Measurements from ENCODE around the gene CCDC146.

CCDC146 gene

DNA sequence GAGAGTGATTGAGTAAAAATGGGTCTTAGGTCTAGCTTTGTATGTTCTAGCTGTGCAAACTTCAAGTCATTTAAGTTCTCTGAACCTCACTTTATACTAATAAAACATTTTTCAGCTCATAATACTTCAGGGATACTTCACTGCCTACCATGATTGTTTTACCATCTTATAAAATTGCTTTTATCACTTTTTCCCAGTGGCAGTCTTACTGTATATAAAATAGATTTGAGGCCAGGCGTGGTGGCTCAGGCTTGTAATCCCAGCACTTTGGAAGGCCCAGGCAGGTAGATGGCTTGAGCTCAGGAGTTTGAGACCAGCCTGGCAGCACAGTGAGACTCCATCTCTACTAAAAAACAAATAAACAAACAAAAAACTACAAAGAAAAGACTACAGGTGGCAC, 59.8 kb downstream of the CCDC146 start:
- Histone ChIP-seq H3K27me3 (ENCODE audit: control insufficient read depth, insufficient read depth, low read length) (no peaks in the 10 kb centered on the region), H3K4me1 (ENCODE audit: control insufficient read depth, insufficient read depth, low read length) (no peaks in the 10 kb centered on the region)

DNA sequence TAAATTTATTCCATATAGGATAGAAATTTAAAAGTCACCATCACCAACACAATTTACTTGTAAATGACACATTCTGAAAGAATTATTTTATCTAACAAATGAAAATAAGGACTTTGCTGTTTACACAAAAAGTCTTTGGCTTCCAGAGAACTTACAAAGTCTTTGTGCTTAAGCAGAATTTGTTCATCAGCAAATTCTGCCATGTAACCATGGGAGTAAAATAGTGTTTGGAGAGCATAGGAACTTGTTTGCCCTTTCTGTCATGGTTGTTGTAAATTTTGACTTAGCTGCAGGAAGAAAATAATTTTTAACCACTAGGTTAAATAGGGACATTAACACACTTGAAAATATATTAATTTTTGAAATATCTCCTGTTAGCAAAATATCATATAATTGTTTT, 62.0 kb downstream of the CCDC146 start:
- Histone ChIP-seq H3K4me2 (ENCODE audit: low read length) (no peak overlapping the region), H3K9me3 (replicated peaks; ENCODE audit: low read length) (no peaks in the 10 kb centered on the region), H3K4me1 (ENCODE audit: control insufficient read depth, insufficient read depth, low read length) (no peaks in the 10 kb centered on the region), H3K9ac (ENCODE audit: low read depth, low read length) (no peak overlapping the region), H3K36me3 (ENCODE audit: insufficient read depth, low read length) (no peaks in the 10 kb centered on the region), H3K4me3 (ENCODE audit: low read length) (no peak overlapping the region), H3K27me3 (ENCODE audit: control insufficient read depth, insufficient read depth, low read length) (no peaks in the 10 kb centered on the region)

More for the DNA sequence above, 59.8 kb downstream of the CCDC146 start:
- Histone ChIP-seq H3K9me3 (replicated peaks; ENCODE audit: low read length) (no peaks in the 10 kb centered on the region), H3K4me2 (ENCODE audit: low read length) (no peak overlapping the region), H3K9ac (ENCODE audit: low read depth, low read length) (no peak overlapping the region), H3K4me3 (ENCODE audit: low read length) (no peak overlapping the region), H3K36me3 (ENCODE audit: insufficient read depth, low read length) (no peaks in the 10 kb centered on the region)

DNA sequence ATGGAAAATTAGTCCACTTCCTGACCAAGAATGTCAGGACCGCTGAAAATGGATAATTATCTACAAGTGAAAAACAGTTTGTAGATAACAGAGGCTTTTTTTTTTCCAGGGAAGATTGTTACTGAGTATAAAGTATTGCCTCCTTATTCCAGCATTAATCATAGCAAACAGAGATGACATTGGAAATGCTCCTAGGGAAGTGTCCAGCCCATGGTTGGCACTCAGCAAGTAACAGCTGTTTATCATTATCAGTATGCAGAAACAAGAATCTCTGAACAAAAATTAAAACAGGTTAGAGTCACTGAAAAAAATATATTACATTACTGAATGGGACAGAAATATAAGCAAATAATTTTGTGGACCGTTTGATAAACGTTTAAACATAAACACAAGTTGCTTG, 62.6 kb downstream of the CCDC146 start:
- H3K36me3 ChIP-seq (ENCODE audit: insufficient read depth, low read length) = no peaks in the 10 kb centered on the region
- no peak overlapping the region for H3K4me3 ChIP-seq (ENCODE audit: low read length)
- no peak overlapping the region for H3K9ac ChIP-seq (ENCODE audit: low read depth, low read length)
- H3K9me3 ChIP-seq (replicated peaks; ENCODE audit: low read length) = no peaks in the 10 kb centered on the region
- no peaks in the 10 kb centered on the region for H3K4me1 ChIP-seq (ENCODE audit: control insufficient read depth, insufficient read depth, low read length)
- no peaks in the 10 kb centered on the region for H3K27me3 ChIP-seq (ENCODE audit: control insufficient read depth, insufficient read depth, low read length)
- no peak overlapping the region for H3K4me2 ChIP-seq (ENCODE audit: low read length)

DNA sequence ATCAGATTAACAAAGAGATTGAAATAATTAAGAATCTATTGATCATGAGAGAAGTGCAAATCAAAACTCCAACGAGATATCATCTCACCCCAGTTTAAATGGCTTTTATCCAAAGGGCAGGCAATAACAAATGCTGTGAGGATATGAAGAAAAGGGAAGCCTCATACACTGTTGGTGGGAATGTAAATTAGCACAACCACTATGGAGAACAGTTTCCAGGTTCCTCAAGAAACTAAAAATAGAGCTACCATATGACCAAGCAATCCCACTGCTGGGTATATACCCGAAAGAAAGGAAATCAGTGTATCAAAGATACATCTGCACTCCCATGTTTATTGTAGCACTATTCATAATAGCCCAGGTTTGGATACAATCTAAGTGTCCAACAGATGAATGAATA, 63.5 kb downstream of the CCDC146 start:
- no peaks in the 10 kb centered on the region for H3K36me3 ChIP-seq (ENCODE audit: insufficient read depth, low read length)
- no peaks in the 10 kb centered on the region for H3K4me1 ChIP-seq (ENCODE audit: control insufficient read depth, insufficient read depth, low read length)

DNA sequence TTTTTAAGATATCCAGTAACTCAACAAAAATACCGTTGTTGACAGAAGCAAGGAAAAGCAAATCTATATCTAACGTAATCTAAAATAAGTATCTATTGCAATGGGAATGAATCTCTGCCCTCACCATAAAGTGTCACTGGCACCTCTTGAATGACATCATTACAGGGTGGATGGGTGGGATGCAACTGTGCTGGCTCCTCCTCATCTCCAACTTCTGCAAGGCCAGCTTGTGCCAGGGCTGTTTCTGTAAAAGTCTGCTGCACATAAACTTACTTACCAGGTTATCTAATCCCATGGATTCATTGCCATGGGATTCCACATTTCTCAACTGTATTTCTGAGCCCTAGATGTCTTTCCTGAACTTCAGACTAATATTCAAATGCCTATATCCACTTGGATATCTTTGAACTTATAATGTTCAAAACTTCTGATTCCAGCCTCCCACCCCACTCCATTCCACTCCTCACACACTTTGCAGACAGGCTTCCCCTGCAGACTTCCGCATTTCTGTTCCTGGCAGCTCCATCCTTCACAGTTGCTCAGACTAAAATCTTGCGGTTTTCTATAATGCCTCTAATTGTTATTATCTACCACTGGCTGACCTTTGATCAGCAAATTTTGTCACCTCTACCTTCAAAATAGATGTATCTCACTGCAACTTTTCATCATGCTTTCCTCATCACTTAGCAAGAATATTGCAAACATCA, 66.5 kb downstream of the CCDC146 start:
- H3K36me3 ChIP-seq (ENCODE audit: insufficient read depth, low read length) = no peaks in the 10 kb centered on the region
- H3K9me3 ChIP-seq (replicated peaks; ENCODE audit: low read length) = no peaks in the 10 kb centered on the region
- H3K9ac ChIP-seq (ENCODE audit: low read depth, low read length) = no peak overlapping the region
- no peaks in the 10 kb centered on the region for H3K4me1 ChIP-seq (ENCODE audit: control insufficient read depth, insufficient read depth, low read length)
- H3K4me2 ChIP-seq (ENCODE audit: low read length) = no peak overlapping the region
- no peak overlapping the region for H3K4me3 ChIP-seq (ENCODE audit: low read length)
- no peaks in the 10 kb centered on the region for H3K27me3 ChIP-seq (ENCODE audit: control insufficient read depth, insufficient read depth, low read length)

More for the DNA sequence above, 63.5 kb downstream of the CCDC146 start:
- no peaks in the 10 kb centered on the region for H3K27me3 ChIP-seq (ENCODE audit: control insufficient read depth, insufficient read depth, low read length)
- no peak overlapping the region for H3K9ac ChIP-seq (ENCODE audit: low read depth, low read length)
- H3K4me3 ChIP-seq (ENCODE audit: low read length) = no peak overlapping the region
- H3K9me3 ChIP-seq (replicated peaks; ENCODE audit: low read length) = no peaks in the 10 kb centered on the region
- no peak overlapping the region for H3K4me2 ChIP-seq (ENCODE audit: low read length)

DNA sequence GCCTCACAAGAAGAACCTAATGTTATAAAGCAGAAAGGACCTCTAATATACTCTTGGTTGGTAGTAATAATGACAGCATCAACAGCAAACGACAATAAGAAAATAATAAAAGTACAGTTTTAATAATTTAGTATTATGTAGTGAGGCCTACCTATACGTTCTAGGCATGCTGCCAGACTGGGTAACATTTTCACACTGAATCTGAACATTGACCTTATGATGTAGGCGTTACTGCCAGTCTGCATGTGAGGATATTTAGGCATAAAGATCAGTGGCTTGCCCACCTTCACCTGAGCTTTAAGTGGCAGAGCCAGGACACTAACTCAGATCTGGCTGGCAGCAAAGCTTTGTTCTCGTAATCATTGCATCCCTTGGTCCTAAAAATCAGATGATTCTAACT, 74.7 kb downstream of the CCDC146 start:
- Histone ChIP-seq H3K4me1 (ENCODE audit: control insufficient read depth, insufficient read depth, low read length) (peaks cover 11% of the 10 kb centered on the region), H3K27me3 (ENCODE audit: control insufficient read depth, insufficient read depth, low read length) (no peaks in the 10 kb centered on the region), H3K9ac (ENCODE audit: low read depth, low read length) (no peak overlapping the region), H3K36me3 (ENCODE audit: insufficient read depth, low read length) (no peaks in the 10 kb centered on the region), H3K4me2 (ENCODE audit: low read length) (no peak overlapping the region), H3K4me3 (ENCODE audit: low read length) (no peak overlapping the region), H3K9me3 (replicated peaks; ENCODE audit: low read length) (no peaks in the 10 kb centered on the region)

DNA sequence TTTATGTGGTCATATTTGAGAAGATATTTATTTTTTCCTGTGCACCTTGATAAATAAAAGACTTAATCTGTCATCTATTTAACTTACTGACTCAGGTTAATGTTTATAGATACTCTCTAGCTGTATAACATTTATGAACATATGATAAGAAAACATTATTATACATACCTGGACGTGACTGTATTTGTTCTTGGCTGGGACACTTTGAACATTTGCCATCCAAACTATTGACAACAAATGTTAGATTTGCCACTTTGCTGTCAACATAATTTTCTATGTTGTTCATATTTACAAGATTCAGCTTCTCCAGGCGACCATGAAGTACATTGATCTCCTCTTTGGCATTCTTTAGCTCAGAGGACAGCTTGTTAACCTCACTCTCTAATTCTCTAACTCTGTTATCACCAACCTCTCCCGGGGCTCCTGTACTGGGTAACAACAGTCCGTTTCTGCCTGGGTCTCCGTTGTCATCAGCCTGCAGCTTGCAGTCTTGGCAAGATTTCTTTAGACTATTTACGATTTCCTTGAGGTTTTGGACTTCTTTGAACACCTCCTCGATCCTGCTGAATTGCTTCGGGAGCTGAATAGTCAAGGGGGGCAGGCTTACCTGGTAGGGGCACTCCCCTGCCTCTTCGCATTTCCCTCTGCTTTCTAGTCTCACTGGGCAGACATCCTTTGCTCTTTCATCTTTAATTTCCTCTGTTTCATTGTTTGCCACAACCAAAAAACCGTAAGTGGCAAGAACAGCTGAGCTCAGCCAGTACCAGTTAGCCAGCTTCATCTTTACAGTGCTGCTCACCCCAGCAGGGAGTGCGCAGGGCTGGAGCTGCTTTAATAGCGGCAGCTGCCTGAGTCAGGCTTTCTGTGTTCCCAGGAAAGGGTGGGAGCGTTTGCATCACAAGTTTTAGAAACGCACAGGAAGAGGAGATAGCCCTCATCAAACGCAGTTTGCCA, 76.9 kb downstream of the CCDC146 start, which contains the start of gene FGL2:
TSS of gene FGL2 (minus strand) at position 807 of the 954 bp plus-strand sequence. CDS start at position 781, 26 bp downstream.
- Histone ChIP-seq H3K4me3 (ENCODE audit: low read length) (peak within 1 kb of the TSS; percentile 70), H3K9me3 (replicated peaks; ENCODE audit: low read length) (no peaks in the 10 kb centered on the region), H3K9ac (ENCODE audit: low read depth, low read length) (peak within 1 kb of the TSS; percentile 61), H3K27me3 (ENCODE audit: control insufficient read depth, insufficient read depth, low read length) (no peaks in the 10 kb centered on the region), H3K4me2 (ENCODE audit: low read length) (peak within 1 kb of the TSS; percentile 91), H3K4me1 (ENCODE audit: control insufficient read depth, insufficient read depth, low read length) (peaks cover 11% of the 10 kb centered on the region), H3K36me3 (ENCODE audit: insufficient read depth, low read length) (no peaks in the 10 kb centered on the region)

DNA sequence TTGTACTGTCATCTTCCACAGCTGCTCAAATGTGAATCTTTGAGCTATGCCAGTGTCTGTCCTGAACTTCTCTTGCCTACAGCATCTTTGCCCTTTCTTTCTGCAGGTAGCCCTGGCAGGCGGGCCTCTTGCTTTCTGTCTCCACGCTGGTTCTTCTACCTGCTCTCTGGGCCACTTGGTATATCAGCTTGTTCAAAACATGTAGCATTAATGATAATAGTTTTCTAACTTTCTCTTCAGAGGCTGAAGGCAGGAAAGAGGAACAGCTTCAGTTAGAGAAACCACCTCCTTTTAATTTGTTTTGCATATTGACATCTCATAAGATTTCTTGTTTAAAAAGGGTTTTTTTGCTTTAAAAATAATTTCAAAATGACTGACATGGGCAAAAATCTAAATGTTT, 78.1 kb downstream of the CCDC146 start:
- Histone ChIP-seq H3K4me1 (ENCODE audit: control insufficient read depth, insufficient read depth, low read length) (peaks cover 11% of the 10 kb centered on the region), H3K4me3 (ENCODE audit: low read length) (no peak overlapping the region), H3K4me2 (ENCODE audit: low read length) (peak overlapping the region; percentile 91), H3K9ac (ENCODE audit: low read depth, low read length) (no peak overlapping the region), H3K27me3 (ENCODE audit: control insufficient read depth, insufficient read depth, low read length) (no peaks in the 10 kb centered on the region), H3K9me3 (replicated peaks; ENCODE audit: low read length) (no peaks in the 10 kb centered on the region), H3K36me3 (ENCODE audit: insufficient read depth, low read length) (no peaks in the 10 kb centered on the region)

DNA sequence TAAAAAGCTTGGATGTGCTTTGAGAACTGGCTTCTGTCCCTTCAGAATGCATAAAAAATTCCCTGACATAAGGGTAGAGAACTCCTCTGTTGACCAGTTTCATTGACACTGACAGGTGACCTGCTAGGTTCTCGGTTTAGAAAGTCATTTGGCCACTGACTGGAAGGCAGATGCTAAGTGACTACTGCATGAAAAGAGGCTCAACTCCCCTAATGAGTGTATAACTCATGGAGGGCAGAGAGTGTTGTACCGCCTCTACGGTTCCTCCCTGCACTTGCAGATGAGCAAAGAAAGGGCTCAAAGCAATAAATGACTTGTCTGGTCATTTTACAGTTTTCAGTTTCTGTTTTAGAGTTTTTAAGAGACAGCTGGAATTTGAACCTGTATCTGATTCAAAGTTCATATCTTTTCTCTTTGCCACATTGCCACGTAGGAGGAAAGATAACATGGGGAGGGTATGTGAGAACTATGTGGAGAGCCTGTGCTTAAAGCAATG, 80.1 kb downstream of the CCDC146 start:
- Histone ChIP-seq H3K4me1 (ENCODE audit: control insufficient read depth, insufficient read depth, low read length) (peaks cover 11% of the 10 kb centered on the region), H3K4me2 (ENCODE audit: low read length) (no peak overlapping the region), H3K4me3 (ENCODE audit: low read length) (no peak overlapping the region), H3K27me3 (ENCODE audit: control insufficient read depth, insufficient read depth, low read length) (no peaks in the 10 kb centered on the region), H3K9me3 (replicated peaks; ENCODE audit: low read length) (no peaks in the 10 kb centered on the region), H3K9ac (ENCODE audit: low read depth, low read length) (no peak overlapping the region), H3K36me3 (ENCODE audit: insufficient read depth, low read length) (no peaks in the 10 kb centered on the region)

DNA sequence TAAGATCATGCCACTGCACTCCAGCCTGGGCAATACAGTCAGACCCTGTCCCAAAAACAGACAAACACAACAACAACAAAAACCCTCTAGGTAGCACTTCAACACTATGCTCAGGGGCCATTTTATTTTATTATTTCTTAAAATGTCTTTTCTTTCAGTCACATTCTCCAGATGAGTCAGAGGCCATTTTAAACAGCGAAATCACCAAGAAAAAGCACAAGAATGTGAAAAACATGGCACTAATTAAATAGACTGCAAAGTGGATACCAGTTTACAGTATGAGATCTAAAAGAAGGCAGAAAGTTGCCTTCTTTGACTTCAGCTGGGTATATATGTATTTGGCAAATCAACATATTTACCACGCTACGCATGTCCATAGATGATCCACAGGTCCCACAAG, 83.3 kb downstream of the CCDC146 start:
- no peaks in the 10 kb centered on the region for H3K4me1 ChIP-seq (ENCODE audit: control insufficient read depth, insufficient read depth, low read length)
- H3K27me3 ChIP-seq (ENCODE audit: control insufficient read depth, insufficient read depth, low read length) = no peaks in the 10 kb centered on the region
- H3K4me2 ChIP-seq (ENCODE audit: low read length) = no peak overlapping the region
- no peak overlapping the region for H3K9ac ChIP-seq (ENCODE audit: low read depth, low read length)
- no peak overlapping the region for H3K4me3 ChIP-seq (ENCODE audit: low read length)
- peaks cover 5% of the 10 kb centered on the region for H3K9me3 ChIP-seq (replicated peaks; ENCODE audit: low read length)
- H3K36me3 ChIP-seq (ENCODE audit: insufficient read depth, low read length) = no peaks in the 10 kb centered on the region

DNA sequence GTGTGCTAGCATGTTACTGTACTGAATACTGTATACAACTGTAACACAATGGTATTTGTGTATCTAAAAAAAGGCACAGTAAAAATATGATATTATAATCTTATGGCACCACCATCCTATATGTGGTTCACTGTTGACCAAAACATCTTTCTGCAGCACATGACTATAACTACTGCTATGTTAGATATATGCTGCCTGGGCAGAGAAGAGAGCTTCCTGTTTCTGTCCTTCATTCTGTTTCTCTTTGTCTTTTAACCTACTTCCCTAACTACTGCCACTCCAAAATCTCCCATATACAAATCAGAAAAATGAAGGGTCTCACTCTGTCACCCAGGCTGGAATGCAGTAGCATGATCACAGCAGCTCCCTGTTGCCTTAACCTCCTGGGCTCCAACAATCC, 86.0 kb downstream of the CCDC146 start:
- no peaks in the 10 kb centered on the region for H3K36me3 ChIP-seq (ENCODE audit: insufficient read depth, low read length)
- H3K9ac ChIP-seq (ENCODE audit: low read depth, low read length) = no peak overlapping the region

More for the DNA sequence above, 86.0 kb downstream of the CCDC146 start:
- Histone ChIP-seq H3K27me3 (ENCODE audit: control insufficient read depth, insufficient read depth, low read length) (no peaks in the 10 kb centered on the region), H3K9me3 (replicated peaks; ENCODE audit: low read length) (peaks cover 5% of the 10 kb centered on the region), H3K4me3 (ENCODE audit: low read length) (no peak overlapping the region), H3K4me2 (ENCODE audit: low read length) (no peak overlapping the region), H3K4me1 (ENCODE audit: control insufficient read depth, insufficient read depth, low read length) (no peaks in the 10 kb centered on the region)
